Endothelial cell of umbilical vein (primary cell): ENCODE data around the gene RNU5D-1. TPM values are rescaled to one million over a fixed set of nuclear protein-coding genes. Genes with fewer than 3 reads are reported as not detected.
A peak's percentile ranks its signal among the peaks of the same experiment; 100 is the strongest.

Experiments
- BruUV-seq: library from RNA; stranded (reverse); fragments of 400-500 nt; replicated peaks from 2 replicates; lab custom pipeline; 2021; lab: Mats Ljungman, UMichigan
- CTCF ChIA-PET: fragments of 300-600, 350-600 bp; sonication (Branson Sonifier 250); formaldehyde crosslinking; loops from one replicate; lab custom pipeline; 2021; ENCODE audit warnings: antibody characterized with exemption, inconsistent platforms; lab: Charles Lee
- POLR2A ChIA-PET: fragments of 300-600, 350-600 bp; sonication (Branson Sonifier 250); formaldehyde crosslinking; loops from one replicate; lab custom pipeline; 2021; ENCODE audit warnings: antibody characterized with exemption, inconsistent platforms; lab: Charles Lee
- DNase-seq: peaks from one replicate; pipeline ENCODE4 v3.0.0-alpha.2; 2011; ENCODE audit warnings: low read depth, low spot score
- FAIRE-seq: peaks from 2 replicates; lab custom pipeline; 2011; peaks lifted over from hg19 to GRCh38; lab: Jason Lieb, UNC
- H2AFZ ChIP-seq: 2 replicates; pipeline ENCODE4 v1.6.0; 2012; ENCODE audit warnings: low read depth, low read length, control low read depth, inconsistent platforms
- H3K27ac ChIP-seq: 2 replicates; pipeline ENCODE4 v1.5.1; 2011; ENCODE audit warnings: low read depth, mild to moderate bottlenecking, control low read depth, low read length, moderate library complexity; ENCODE audit not compliant: insufficient read depth
- H3K27me3 ChIP-seq, 2 experiments: 2 replicates each; pipeline versions ENCODE4 v1.6.0 to v1.6.1; 2011; ENCODE audit warnings: low read length in 2 of 2, mixed read lengths in 1 of 2; ENCODE audit not compliant: control insufficient read depth in 2 of 2, insufficient read depth in 2 of 2
- H3K36me3 ChIP-seq, 2 experiments: 2 replicates in 1 of 2; 3 replicates in 1 of 2; pipeline ENCODE4 v1.5.1; 2011; ENCODE audit warnings: low read length in 2 of 2, mild to moderate bottlenecking in 1 of 2, moderate library complexity in 1 of 2; ENCODE audit not compliant: control insufficient read depth in 2 of 2, insufficient read depth in 2 of 2; ENCODE audit errors: extremely low read depth in 1 of 2
- H3K4me1 ChIP-seq: 3 replicates; pipeline ENCODE4 v1.5.1; 2011; ENCODE audit warnings: mild to moderate bottlenecking, low read length; ENCODE audit not compliant: control insufficient read depth, insufficient read depth; ENCODE audit errors: extremely low read depth
- H3K4me2 ChIP-seq: 2 replicates; pipeline ENCODE4 v1.6.1; 2011; ENCODE audit warnings: low read length, control low read depth, mixed read lengths; ENCODE audit not compliant: insufficient read depth
- H3K4me3 ChIP-seq, 3 experiments: fragments of 200-600 bp in 1 of 3; sonication (generic), shearing (Covaris generic) in 1 of 3; replicated peaks in 1 of 3; 2 replicates each; pipeline ENCODE4 v1.5.1; 2011 to 2016; ENCODE audit warnings: control low read depth in 3 of 3, low read length in 3 of 3, mild to moderate bottlenecking in 2 of 3, inconsistent platforms in 1 of 3, low read depth in 1 of 3, moderate library complexity in 1 of 3; ENCODE audit not compliant: insufficient read depth in 1 of 3
- H3K79me2 ChIP-seq: 2 replicates; pipeline ENCODE4 v1.6.0; 2012; ENCODE audit warnings: low read length, inconsistent platforms; ENCODE audit not compliant: control insufficient read depth, insufficient read depth
- H3K9ac ChIP-seq: replicated peaks from 2 replicates; pipeline ENCODE3; 2011; ENCODE audit warnings: low read length, control low read depth; ENCODE audit not compliant: insufficient read depth; ENCODE audit errors: extremely low read depth
- H3K9me1 ChIP-seq: replicated peaks from 3 replicates; pipeline ENCODE4 v1.6.0; 2011; ENCODE audit warnings: mild to moderate bottlenecking, low read length; ENCODE audit not compliant: control insufficient read depth, insufficient read depth; ENCODE audit errors: extremely low read depth
- H3K9me3 ChIP-seq: replicated peaks from 2 replicates; pipeline ENCODE4 v1.5.1; 2012; ENCODE audit warnings: low read length, inconsistent platforms; ENCODE audit not compliant: control insufficient read depth, insufficient read depth
- H4K20me1 ChIP-seq: replicated peaks from 2 replicates; pipeline ENCODE3; 2011; ENCODE audit warnings: mild to moderate bottlenecking, low read length; ENCODE audit not compliant: control insufficient read depth, insufficient read depth; ENCODE audit errors: extremely low read depth
- EZH2 ChIP-seq: IDR thresholded peaks from 2 replicates; pipeline ENCODE4 v1.6.1; 2012; ENCODE audit warnings: borderline replicate concordance, low read depth, mild to moderate bottlenecking, moderate library complexity, low read length, inconsistent platforms; ENCODE audit not compliant: severe bottlenecking
- MAX ChIP-seq: IDR thresholded peaks from 2 replicates; pipeline ENCODE4 v1.6.1; 2011; ENCODE audit not compliant: insufficient read depth, insufficient read length
- dilution Hi-C: fragments of 300-500 bp; cut with MboI; formaldehyde crosslinking; loops from one replicate; pipeline ENCODE4 v1.15.0; 2019; ENCODE audit warnings: low sequenced_read_pairs; ENCODE audit not compliant: extremely low pct_ligation_motif_present
- intact Hi-C: fragments of 100-400 bp; cut with micrococcal nuclease; formaldehyde crosslinking; loops from one replicate; pipeline ENCODE4 v1.10.0; 2022
- polyA plus RNA-seq, 4 experiments: library from polyadenylated mRNA; depleted of rRNA in 3 of 4; stranded (reverse) in 3 of 4; unstranded in 1 of 4; fragments of >200 nt; gene quantifications; 2 replicates each; pipeline versions ENCODE4 v1.2.1 to v1.2.3, GENCODE V29; 2011 to 2012; ENCODE audit warnings: missing spikeins in 1 of 4
- total RNA-seq: library from RNA; stranded (reverse); gene quantifications from 2 replicates; pipeline ENCODE4 v1.2.3, GENCODE V29; 2021

The RNU5D-1 gene
- total and polyA plus RNA-seq, 2 donors (not counting 3 experiments of a cell fraction or from before 2014, with no cell fraction given) = not detected

GRCh38 chr1:44775930-44776729 is 45.2 kb upstream of the RNU5D-1 start:
- Histone ChIP-seq H3K9me1 (no peaks in the 10 kb centered on the region), H3K4me2 (peak overlapping the region; percentile 75), H4K20me1 (no peaks in the 10 kb centered on the region), H2AFZ (no peak overlapping the region), H3K9ac (peak overlapping the region; percentile 96), H3K4me1 (peaks cover 16% of the 10 kb centered on the region), H3K9me3 (no peaks in the 10 kb centered on the region), H3K27ac (peak overlapping the region; percentile 90), H3K4me3 (peak overlapping the region; percentile 42 to 93 (median 88)), H3K27me3 (no peaks in the 10 kb centered on the region), H3K36me3 (peaks cover 17 to 22% of the 10 kb centered on the region in 2 experiments), H3K79me2 (peaks cover 40% of the 10 kb centered on the region)
- TF ChIP-seq MAX (no peak), EZH2 (no peak)
- dilution Hi-C loops = no loop called here
- intact Hi-C loops = loop anchor here (1.0 to 2.0 kb wide), 3 partner anchors 25 to 45 kb away; partner anchors contain the start of genes KIF2C, PLK3 and RNU5D-1
- no TSS peak for BruUV-seq
- FAIRE-seq (no peak), DNase-seq (peak; percentile 36)
- ChIA-PET POLR2A (interaction anchor here (0.6 to 2.9 kb wide), 20 partner anchors 8 to 724 kb away, joined by 3 to 18 read pairs (median 4); partner anchors contain the start of genes BTBD19, CCDC163, DYNLT4 and HECTD3), CTCF (interaction anchor here (0.9 to 2.1 kb wide), 4 partner anchors 10 to 45 kb away, joined by 3 to 8 read pairs (median 5); partner anchors contain the start of genes PLK3 and RNU5D-1)
